HL-60 (cell line): ENCODE measurements around the gene NR2F6.
A peak's percentile ranks its signal among the peaks of the same experiment; 100 is the strongest.

ENCODE experiments used
- DNase-seq, 2 experiments: peaks; one replicate each; pipeline ENCODE4 v3.0.0-alpha.2; 2010 to 2020; ENCODE audit warnings: low read depth in 1 of 2, low spot score in 1 of 2
- H3K27ac ChIP-seq: fragments of 250-450 bp; sonication (Bioruptor Pico); replicated peaks from 2 replicates; pipeline ENCODE4 v1.5.1; 2020; ENCODE audit warnings: mild to moderate bottlenecking, moderate library complexity
- H3K27me3 ChIP-seq: fragments of 250-450 bp; sonication (Bioruptor Pico); 2 replicates; pipeline ENCODE4 v1.5.1; 2021; ENCODE audit warnings: mild to moderate bottlenecking, moderate library complexity; ENCODE audit not compliant: insufficient read depth, poor library complexity, severe bottlenecking
- H3K4me3 ChIP-seq: replicated peaks from 2 replicates; pipeline ENCODE4 v1.5.1; 2011; ENCODE audit warnings: mild to moderate bottlenecking, control low read depth, low read length; ENCODE audit not compliant: insufficient read depth
- CTCF ChIP-seq: IDR thresholded peaks from one replicate; pipeline ENCODE4 v1.5.1; 2011; ENCODE audit warnings: low read length, control low read depth, inconsistent platforms; ENCODE audit not compliant: insufficient read depth
- GABPA ChIP-seq: IDR thresholded peaks from 2 replicates; pipeline ENCODE4 v1.6.1; 2012; ENCODE audit warnings: low read depth
- POLR2AphosphoS5 ChIP-seq: IDR thresholded peaks from 2 replicates; pipeline ENCODE4 v1.6.1; 2012; ENCODE audit warnings: low read depth
- REST ChIP-seq: IDR thresholded peaks from 2 replicates; pipeline ENCODE4 v1.6.1; 2012; ENCODE audit warnings: low read depth; ENCODE audit not compliant: insufficient replicate concordance
- SPI1 ChIP-seq: IDR thresholded peaks from 2 replicates; pipeline ENCODE4 v1.6.1; 2012; ENCODE audit warnings: low read depth, mild to moderate bottlenecking, borderline replicate concordance

NR2F6 gene

GRCh38 chr19:17236811-17237543 is 8.7 kb downstream of the NR2F6 start:
- H3K27ac ChIP-seq, result no peak overlapping the region
- no peak for DNase-seq

DNA sequence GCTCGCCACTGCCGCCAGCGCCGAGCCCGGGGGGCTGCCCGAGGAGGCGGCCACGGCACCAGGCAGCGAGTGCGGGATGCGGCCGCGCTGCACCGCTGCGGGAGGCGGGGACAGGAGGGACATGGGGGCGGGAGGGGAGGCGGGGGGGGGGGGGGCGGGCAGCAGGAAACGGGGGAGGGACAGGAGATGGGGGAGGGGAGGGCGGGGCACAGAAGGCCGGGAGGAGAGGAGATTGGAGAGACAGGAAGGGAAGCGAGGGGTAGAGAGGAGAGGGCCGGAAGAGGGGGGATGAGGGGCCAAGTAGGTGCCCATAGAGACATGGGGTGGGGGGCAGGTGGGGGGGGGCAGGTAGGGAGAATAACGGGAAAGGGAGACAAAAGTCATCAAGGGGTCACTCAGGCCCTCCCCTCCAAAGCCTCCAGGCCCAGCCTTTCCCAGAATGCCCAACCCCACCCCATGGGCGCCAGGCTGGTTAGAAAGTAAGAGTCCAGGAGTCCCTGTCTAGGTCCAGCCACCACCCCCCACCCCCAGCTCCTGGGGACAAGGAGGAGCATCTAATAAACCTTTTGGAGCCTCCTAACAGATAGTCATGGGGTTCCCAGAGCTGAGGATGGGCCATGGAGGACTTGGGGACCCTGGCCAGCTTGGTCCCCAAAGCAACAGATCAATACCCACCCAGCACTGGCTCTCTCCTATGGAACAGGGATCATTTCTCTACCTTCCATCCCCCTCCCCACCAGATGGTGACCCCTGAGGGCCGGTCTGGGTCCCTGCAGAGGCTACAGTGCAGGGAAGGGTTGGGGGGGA is 9.5 kb downstream of the NR2F6 start:
- DNase-seq, result no peak
- no peaks in the 10 kb centered on the region for H3K27me3 ChIP-seq
- no peak for TF ChIP-seq REST
- no peak for TF ChIP-seq SPI1
- TF ChIP-seq GABPA, result no peak
- no peak for TF ChIP-seq POLR2AphosphoS5
- TF ChIP-seq CTCF, result no peak
- no peak overlapping the region for H3K27ac ChIP-seq
- peak overlapping the region; percentile 53 for H3K4me3 ChIP-seq

More at GRCh38 chr19:17236811-17237543, 8.7 kb downstream of the NR2F6 start:
- Histone ChIP-seq H3K27me3 (no peaks in the 10 kb centered on the region), H3K4me3 (no peak overlapping the region)
- no peak for TF ChIP-seq REST
- TF ChIP-seq SPI1, result no peak
- TF ChIP-seq CTCF, result no peak
- no peak for TF ChIP-seq POLR2AphosphoS5
- no peak for TF ChIP-seq GABPA

- no peaks in the 10 kb centered on the region for H3K27me3 ChIP-seq
- peak overlapping the region; percentile 53 for H3K4me3 ChIP-seq
- H3K27ac ChIP-seq, result no peak overlapping the region
- peak; percentile 35 to 72 for DNase-seq
- TF ChIP-seq SPI1 (no peak), POLR2AphosphoS5 (no peak), GABPA (no peak), CTCF (peak; percentile 28)
Observed at GRCh38 chr19:17235300-17235970, 10.3 kb downstream of the NR2F6 start.
